Naive B cell (primary cell): ENCODE measurements around the gene PXMP2. TPM values are rescaled to one million over a fixed set of nuclear protein-coding genes. Genes with fewer than 3 reads are reported as not detected.
A peak's percentile ranks its signal among the peaks of the same experiment; 100 is the strongest.
"Not testable (repeated sequence)": the region's sequence is repeated elsewhere in the genome, so short reads cannot be mapped to it uniquely, and the experiment has no call there.

Experiments used
- ATAC-seq, 2 donors: fragments of 150-1000 bp; cut with Tn5 transposase; 2 replicates each; pipeline ENCODE4 v1.10.0; 2021; ENCODE audit warnings: low read depth in 2 of 2, mild to moderate bottlenecking in 2 of 2, moderate library complexity in 2 of 2
- DNase-seq: peaks from one replicate; pipeline ENCODE4 v3.0.0; 2022
- H3K27ac Mint-ChIP-seq, 6 donors: one replicate each; pipeline ENCODE4 v1.8.0; 2020 to 2022; ENCODE audit warnings: mild to moderate bottlenecking in 6 of 6, mixed read lengths in 6 of 6, moderate library complexity in 5 of 6, inconsistent platforms in 2 of 6
- H3K27me3 Mint-ChIP-seq, 3 donors: one replicate each; pipeline ENCODE4 v1.8.0; 2021 to 2022; ENCODE audit warnings: mixed read lengths in 3 of 3, mild to moderate bottlenecking in 1 of 3
- H3K36me3 Mint-ChIP-seq, 2 donors: one replicate each; pipeline ENCODE4 v1.8.0; 2020 to 2022; ENCODE audit warnings: mixed read lengths in 2 of 2, inconsistent platforms in 1 of 2, mild to moderate bottlenecking in 1 of 2
- H3K4me1 Mint-ChIP-seq, 3 donors: one replicate each; pipeline ENCODE4 v1.8.0; 2020 to 2022; ENCODE audit warnings: mixed read lengths in 3 of 3, inconsistent platforms in 1 of 3, mild to moderate bottlenecking in 1 of 3, moderate library complexity in 1 of 3
- H3K4me3 Mint-ChIP-seq, 8 donors: one replicate each; pipeline ENCODE4 v1.8.0; 2020 to 2022; ENCODE audit warnings: mild to moderate bottlenecking in 8 of 8, mixed read lengths in 8 of 8, moderate library complexity in 8 of 8, inconsistent platforms in 2 of 8
- H3K9me3 Mint-ChIP-seq, 7 donors: one replicate each; pipeline ENCODE4 v1.8.0; 2020 to 2022; ENCODE audit warnings: mixed read lengths in 7 of 7, mild to moderate bottlenecking in 5 of 7, inconsistent platforms in 2 of 7, moderate library complexity in 1 of 7
- polyA plus RNA-seq, 6 donors: library from polyadenylated mRNA; unstranded; fragments of 300-500 nt; fragmentation: Illumina TruSeq; gene quantifications; one replicate each; pipeline ENCODE4 v1.2.3, GENCODE V29; 2021; ENCODE audit warnings: low read depth in 6 of 6

PXMP2 gene
- polyA plus RNA-seq, 6 donors from 2014 or later = 6.2 to 10.4 (median 7.9) TPM

DNA sequence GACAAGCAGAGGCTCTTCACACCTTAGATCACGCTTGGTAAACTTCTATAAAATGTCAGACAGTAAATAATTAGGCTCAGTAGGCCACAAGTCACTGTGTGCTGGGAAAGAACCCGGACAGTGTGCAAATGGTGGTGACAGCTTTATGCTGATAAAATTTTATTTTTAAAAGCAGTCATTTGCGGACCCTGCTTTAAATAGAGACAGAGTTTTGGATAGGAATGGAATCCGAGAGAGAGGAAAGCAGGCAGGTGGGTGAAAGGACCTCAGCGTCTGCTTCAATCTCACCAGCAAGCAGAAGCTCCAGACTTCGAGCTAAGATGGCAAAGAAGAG lies 52.9 kb downstream of the PXMP2 start:
- ATAC-seq = no peak
- peaks cover 12 to 25% (median 12%) of the 10 kb centered on the region in 3 donors for H3K4me1 Mint-ChIP-seq

DNA sequence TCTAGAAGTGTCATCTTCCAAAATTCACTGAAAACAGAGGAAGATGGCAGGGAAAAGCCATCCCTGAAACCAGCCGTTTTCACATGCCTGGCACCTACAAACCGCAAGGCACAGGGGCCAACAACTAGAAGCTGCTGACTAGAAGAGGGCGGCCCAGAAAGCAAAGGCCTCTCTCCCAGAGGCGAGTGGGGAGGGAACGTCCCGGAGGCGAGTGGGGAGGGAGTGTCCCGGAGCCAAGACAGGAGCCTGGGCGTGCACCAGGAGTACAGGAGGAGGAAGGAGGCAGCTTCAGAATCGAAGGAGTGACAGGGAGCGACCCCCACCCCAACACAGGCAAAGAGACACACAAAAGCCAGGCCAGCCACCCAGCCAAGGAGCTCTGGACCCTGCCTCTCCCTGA lies 53.3 kb downstream of the PXMP2 start:
- no peak for DNase-seq
- H3K27ac Mint-ChIP-seq = peak overlapping the region in 2 of 6 donors; percentile 52 to 96
- peaks cover 7 to 30% of the 10 kb centered on the region in 2 donors for H3K36me3 Mint-ChIP-seq
- H3K27me3 Mint-ChIP-seq = no peaks in the 10 kb centered on the region
- H3K9me3 Mint-ChIP-seq = peaks cover 0 to 5% (median 0%) of the 10 kb centered on the region in 7 donors
- no peak overlapping the region for H3K4me3 Mint-ChIP-seq
- ATAC-seq = no peak
- peaks cover 12 to 25% (median 14%) of the 10 kb centered on the region in 3 donors for H3K4me1 Mint-ChIP-seq

More for the DNA sequence above, 52.9 kb downstream of the PXMP2 start:
- H3K27me3 Mint-ChIP-seq = no peaks in the 10 kb centered on the region
- peak overlapping the region in 3 of 6 donors; percentile 49 to 96 (median 52) for H3K27ac Mint-ChIP-seq
- peaks cover 0 to 5% (median 0%) of the 10 kb centered on the region in 7 donors for H3K9me3 Mint-ChIP-seq
- peaks cover 7 to 30% of the 10 kb centered on the region in 2 donors for H3K36me3 Mint-ChIP-seq
- DNase-seq = no peak
- H3K4me3 Mint-ChIP-seq = no peak overlapping the region

DNA sequence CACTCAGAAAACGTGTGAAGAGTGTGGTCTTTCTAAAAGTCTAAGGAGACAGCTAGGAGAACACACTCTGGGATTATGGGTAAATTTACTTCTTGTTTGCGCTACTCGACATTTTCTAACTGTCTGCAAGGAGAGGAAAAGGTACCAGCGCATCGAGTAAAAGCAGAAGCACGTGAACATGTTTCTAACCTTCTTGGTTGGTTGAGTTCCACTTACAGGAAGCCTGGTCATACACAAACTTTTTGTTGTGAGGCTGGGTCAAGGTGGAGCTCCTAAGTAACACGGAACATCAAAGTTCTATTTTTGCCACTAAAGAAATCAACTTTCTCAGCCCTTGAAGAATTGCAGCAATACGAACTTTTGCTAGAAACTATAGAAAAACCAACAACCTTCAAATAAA lies 54.2 kb downstream of the PXMP2 start:
- DNase-seq (no peak), ATAC-seq (peak; percentile 40 to 83)
- Mint-ChIP-seq H3K27ac (peak overlapping the region in 4 of 6 donors; percentile 4 to 75 (median 62)), H3K27me3 (no peaks in the 10 kb centered on the region), H3K4me3 (peak overlapping the region in 1 of 8 donors; percentile 28), H3K4me1 (peaks cover 12 to 25% (median 14%) of the 10 kb centered on the region in 3 donors), H3K36me3 (peaks cover 7 to 30% of the 10 kb centered on the region in 2 donors), H3K9me3 (peaks cover 0 to 5% (median 0%) of the 10 kb centered on the region in 7 donors)

DNA sequence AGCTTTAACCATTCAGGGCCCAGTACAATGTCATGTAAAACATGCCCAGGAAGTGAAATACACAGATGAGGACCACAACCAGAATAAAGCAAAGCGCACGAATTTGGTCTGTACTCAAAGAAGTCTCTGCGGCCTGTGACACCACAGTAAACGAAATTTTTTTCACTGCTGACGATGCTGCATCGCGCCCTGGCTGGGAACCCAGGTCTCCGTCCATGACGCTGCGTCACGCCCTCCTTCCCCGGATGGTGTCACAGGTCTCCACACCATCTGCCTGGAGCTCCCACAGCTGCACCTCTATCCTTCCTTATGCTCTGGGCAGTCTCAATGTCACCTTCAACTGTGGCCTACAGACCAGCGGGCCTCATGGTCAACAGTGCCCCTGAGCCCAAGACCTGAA lies 56.4 kb downstream of the PXMP2 start:
- H3K36me3 Mint-ChIP-seq = peaks cover 11 to 22% of the 10 kb centered on the region in 2 donors
- DNase-seq = no peak
- H3K27me3 Mint-ChIP-seq = no peaks in the 10 kb centered on the region

DNA sequence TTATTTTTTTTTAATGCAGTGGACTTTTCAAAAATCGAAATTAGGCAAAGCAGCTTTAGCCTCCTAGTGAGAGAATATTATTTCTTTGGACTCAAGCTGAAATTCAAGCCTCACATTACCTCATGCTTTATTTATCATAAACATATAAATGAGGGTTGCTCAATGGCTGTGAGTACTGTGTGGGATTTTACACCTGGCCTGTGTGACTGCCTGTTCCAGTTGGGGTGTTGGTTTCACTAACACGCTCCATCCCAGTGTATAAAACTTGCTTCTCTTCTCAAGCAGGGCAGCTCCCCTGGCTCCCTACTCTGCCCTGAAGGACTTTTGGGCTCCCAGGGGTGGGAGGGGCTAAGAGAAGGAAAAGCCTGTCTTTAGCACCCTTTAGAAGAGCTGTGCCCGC lies 59.2 kb downstream of the PXMP2 start:
- peaks cover 11 to 22% of the 10 kb centered on the region in 2 donors for H3K36me3 Mint-ChIP-seq
- peaks cover 0 to 5% (median 0%) of the 10 kb centered on the region in 7 donors for H3K9me3 Mint-ChIP-seq
- H3K4me1 Mint-ChIP-seq = peaks cover 12 to 18% (median 14%) of the 10 kb centered on the region in 3 donors
- peak overlapping the region in 1 of 6 donors; percentile 34 for H3K27ac Mint-ChIP-seq
- H3K27me3 Mint-ChIP-seq = no peaks in the 10 kb centered on the region
- peak overlapping the region in 1 of 8 donors; percentile 35 for H3K4me3 Mint-ChIP-seq
- no peak for ATAC-seq
- no peak for DNase-seq

More for the DNA sequence above, 56.4 kb downstream of the PXMP2 start:
- no peak for ATAC-seq
- no peak overlapping the region for H3K4me3 Mint-ChIP-seq
- peaks cover 12 to 19% (median 14%) of the 10 kb centered on the region in 3 donors for H3K4me1 Mint-ChIP-seq
- H3K9me3 Mint-ChIP-seq = peaks cover 0 to 5% (median 0%) of the 10 kb centered on the region in 7 donors
- peak overlapping the region in 2 of 6 donors; percentile 15 to 33 for H3K27ac Mint-ChIP-seq

DNA sequence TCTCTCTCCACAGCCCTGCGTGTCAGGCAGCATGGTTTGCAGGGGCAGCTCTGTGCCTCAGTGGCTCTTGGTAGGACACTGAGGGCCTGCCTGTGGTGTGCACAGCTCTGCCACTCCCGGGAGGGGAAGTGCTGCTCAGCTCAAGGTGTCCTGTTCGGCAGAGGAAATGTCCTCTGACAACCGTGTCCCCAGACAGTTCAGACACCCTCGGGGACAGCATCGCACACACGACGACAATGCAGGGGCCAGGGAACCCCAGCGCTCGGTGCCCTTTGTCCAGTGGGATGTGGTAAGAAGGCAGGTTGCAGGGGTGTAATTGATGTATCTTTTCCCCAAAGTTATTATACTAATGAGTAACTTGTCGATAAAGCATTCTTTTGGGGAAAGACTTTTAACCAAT lies 60.0 kb downstream of the PXMP2 start:
- Mint-ChIP-seq H3K27me3 (no peaks in the 10 kb centered on the region), H3K4me1 (peaks cover 8 to 14% (median 10%) of the 10 kb centered on the region in 3 donors), H3K27ac (no peak overlapping the region), H3K4me3 (no peak overlapping the region), H3K9me3 (peaks cover 0 to 4% (median 0%) of the 10 kb centered on the region in 7 donors), H3K36me3 (peaks cover 10 to 16% of the 10 kb centered on the region in 2 donors)
- ATAC-seq (no peak), DNase-seq (no peak)

DNA sequence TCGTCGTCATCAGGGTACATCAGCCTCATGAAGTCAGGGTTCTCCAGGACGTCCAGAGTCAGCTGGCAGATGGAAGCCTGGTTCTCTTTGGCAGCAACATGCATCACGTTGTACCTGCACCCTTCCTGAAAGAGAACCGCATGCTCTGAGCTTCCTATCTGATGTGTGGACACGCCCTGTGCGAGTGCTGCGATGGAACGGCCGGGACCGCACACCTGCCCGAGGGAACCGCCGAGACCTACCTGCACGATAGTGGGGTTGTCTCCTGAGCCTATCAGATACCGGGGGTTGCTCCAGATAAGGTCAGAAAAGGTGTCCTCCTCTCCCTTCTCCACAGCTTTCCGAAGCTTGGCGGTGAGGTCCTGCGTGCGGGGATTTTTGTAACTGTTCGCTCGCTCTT lies 60.5 kb downstream of the PXMP2 start:
- Mint-ChIP-seq H3K36me3 (peaks cover 5 to 11% of the 10 kb centered on the region in 2 donors), H3K27ac (no peak overlapping the region), H3K4me1 (peaks cover 4 to 14% (median 5%) of the 10 kb centered on the region in 3 donors), H3K4me3 (no peak overlapping the region), H3K9me3 (no peaks in the 10 kb centered on the region), H3K27me3 (no peaks in the 10 kb centered on the region)
- DNase-seq = no peak
- no peak for ATAC-seq

DNA sequence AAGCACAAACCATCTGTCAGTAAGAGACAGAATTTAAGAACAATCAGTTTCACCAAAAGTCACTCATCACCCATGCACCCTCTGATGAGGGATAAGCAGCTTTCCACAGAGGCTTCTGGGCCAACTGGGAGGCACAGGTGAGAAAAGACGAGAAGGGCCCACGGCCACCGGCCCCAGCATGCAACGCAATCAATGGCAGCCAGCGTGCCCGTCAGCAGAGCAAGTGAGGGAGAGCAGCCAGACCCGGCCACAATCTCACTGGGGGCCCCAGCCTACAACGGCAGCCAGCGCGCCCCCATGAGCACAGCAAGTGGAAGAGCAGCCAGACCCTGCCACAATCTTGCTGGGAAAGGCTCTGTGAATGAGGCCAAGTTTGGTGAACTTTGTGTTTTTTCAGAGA lies 60.9 kb downstream of the PXMP2 start:
- no peak for ATAC-seq
- Mint-ChIP-seq H3K27me3 (no peaks in the 10 kb centered on the region), H3K9me3 (no peaks in the 10 kb centered on the region), H3K27ac (no peak overlapping the region), H3K36me3 (peaks cover 4 to 9% of the 10 kb centered on the region in 2 donors), H3K4me1 (peaks cover 4 to 14% (median 4%) of the 10 kb centered on the region in 3 donors), H3K4me3 (no peak overlapping the region)
- no peak for DNase-seq

DNA sequence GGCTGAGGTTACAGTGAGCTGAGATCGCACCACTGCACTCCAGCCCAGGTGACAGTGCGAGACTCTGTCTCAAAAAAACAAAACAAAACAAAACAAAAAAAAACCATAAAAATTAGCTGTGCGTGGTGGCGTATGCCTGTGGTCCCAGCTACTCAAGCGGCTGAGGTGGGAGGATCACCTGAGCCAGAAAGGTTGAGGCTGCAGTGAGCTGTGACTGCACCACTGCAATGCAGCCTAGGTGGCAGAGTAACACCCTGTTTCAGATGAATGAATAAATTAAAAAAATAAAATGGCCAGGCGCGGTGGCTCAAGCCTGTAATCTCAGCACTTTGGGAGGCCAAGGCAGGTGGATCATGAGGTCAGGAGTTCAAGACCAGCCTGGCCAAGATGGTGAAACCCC lies 66.3 kb downstream of the PXMP2 start:
- not testable (repeated sequence) for H3K27me3 Mint-ChIP-seq, H3K9me3 Mint-ChIP-seq, H3K27ac Mint-ChIP-seq, H3K36me3 Mint-ChIP-seq, H3K4me1 Mint-ChIP-seq, H3K4me3 Mint-ChIP-seq, DNase-seq
- peak; percentile 55 to 63 for ATAC-seq

DNA sequence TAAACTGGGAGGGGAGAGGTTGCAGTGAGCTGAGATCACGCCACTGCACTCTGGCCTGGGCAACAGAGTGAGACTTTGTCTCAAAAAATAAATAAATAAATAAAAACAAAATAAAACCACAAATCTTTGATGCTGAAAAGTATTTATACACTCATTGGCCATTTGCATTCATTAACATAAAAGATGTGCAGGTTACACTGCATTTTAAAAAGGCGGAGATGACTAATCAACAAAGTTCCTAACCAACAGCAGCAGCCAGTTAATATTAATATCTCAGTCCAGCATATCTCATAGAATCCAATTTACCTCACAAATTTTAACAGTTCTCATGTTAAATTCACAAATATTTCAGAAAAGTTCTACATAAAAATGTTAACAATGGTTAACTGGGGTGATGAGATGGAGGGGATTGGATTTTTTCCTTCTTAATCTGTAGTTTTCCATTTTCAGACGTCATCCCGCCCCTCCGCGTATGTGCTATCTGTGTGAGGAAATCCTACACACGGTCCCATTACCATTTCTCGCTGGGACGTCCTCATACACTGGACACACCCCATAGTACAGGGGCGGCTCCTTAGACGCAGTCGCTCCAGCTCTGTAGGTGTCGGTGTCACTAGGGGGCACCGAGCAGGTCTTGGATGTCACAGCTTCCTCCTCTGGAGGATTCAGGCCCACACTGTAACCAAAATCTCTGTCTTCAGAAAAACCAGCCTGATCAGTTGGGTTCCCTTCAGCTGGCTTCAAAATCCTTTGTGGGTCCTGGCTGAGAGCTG lies 67.0 kb downstream of the PXMP2 start:
- Mint-ChIP-seq H3K4me1 (peaks cover 0 to 11% (median 4%) of the 10 kb centered on the region in 3 donors), H3K36me3 (peaks cover 0 to 4% of the 10 kb centered on the region in 2 donors), H3K27me3 (no peaks in the 10 kb centered on the region), H3K27ac (no peak overlapping the region), H3K9me3 (no peaks in the 10 kb centered on the region), H3K4me3 (no peak overlapping the region)
- DNase-seq (no peak), ATAC-seq (peak in 1 of 2 donors; percentile 28)

Other genes with a start within 250 kb of the PXMP2 start
- gene FBRSL1, start 197.4 kb upstream of the PXMP2 start, polyA plus RNA-seq = 1 to 10 TPM in 5 of 6 donors, under 1 TPM in 1; 0.60 to 5.8 (median 2.9) TPM
- not detected for gene LRCOL1, start 77.0 kb upstream of the PXMP2 start, polyA plus RNA-seq
- not detected for gene P2RX2, start 68.8 kb upstream of the PXMP2 start, polyA plus RNA-seq
- 1 to 10 TPM in 5 of 6 donors, not detected in 1; 1.7 to 8.2 (median 2.6) TPM for gene POLE, start 245 bp upstream of the PXMP2 start, polyA plus RNA-seq
- 10 to 100 TPM; 13.0 to 34.0 (median 23.8) TPM for gene PGAM5, start 23.3 kb downstream of the PXMP2 start, polyA plus RNA-seq
- gene ANKLE2, start 74.2 kb downstream of the PXMP2 start, polyA plus RNA-seq = 10 to 100 TPM; 17.4 to 41.3 (median 27.8) TPM
- 10 to 100 TPM in 1 of 6 donors, 1 to 10 TPM in 4, under 1 TPM in 1; 0.17 to 13.6 (median 4.8) TPM for gene GOLGA3, start 141.3 kb downstream of the PXMP2 start, polyA plus RNA-seq
- 10 to 100 TPM; 15.3 to 27.8 (median 21.1) TPM for gene CHFR, start 200.0 kb downstream of the PXMP2 start, polyA plus RNA-seq